Measurements from ENCODE around the gene SUPT20H. TPM values are rescaled to one million over a fixed set of nuclear protein-coding genes. Genes with fewer than 3 reads are reported as not detected.

The SUPT20H gene
- polyA plus RNA-seq, 1 donor from 2014 or later, result 89.2 TPM

- no peak overlapping the region for H2AFZ ChIP-seq (ENCODE audit: low read depth, low read length)
- no peaks in the 10 kb centered on the region for H3K79me2 ChIP-seq (replicated peaks; ENCODE audit: insufficient read depth, low read length)
- no peak overlapping the region for H3K4me2 ChIP-seq (ENCODE audit: low read length)
- no peak overlapping the region for H3K27ac ChIP-seq (ENCODE audit: low read length)
- no peaks in the 10 kb centered on the region for H3F3A ChIP-seq (ENCODE audit: insufficient read depth, low read length, poor library complexity, severe bottlenecking)
- no peaks in the 10 kb centered on the region for H4K20me1 ChIP-seq (ENCODE audit: insufficient read depth)
- H3K4me3 ChIP-seq (ENCODE audit: low read length), result no peak overlapping the region
- no peaks in the 10 kb centered on the region for H3K9me2 ChIP-seq (ENCODE audit: insufficient read depth, low read length)
- H3K36me3 ChIP-seq (ENCODE audit: insufficient read depth, low read length), result no peaks in the 10 kb centered on the region
- H3K27me3 ChIP-seq (ENCODE audit: insufficient read depth, low read depth, low read length), result no peaks in the 10 kb centered on the region
- no peak overlapping the region for H3K9ac ChIP-seq (ENCODE audit: low read length)
- H3K9me3 ChIP-seq (ENCODE audit: low read length), result no peaks in the 10 kb centered on the region
- TF ChIP-seq EP300 (conservative IDR thresholded peaks at IDR 0.05; ENCODE audit: poor library complexity, severe bottlenecking), result no peak
- no peak for TF ChIP-seq CTCF (IDR thresholded peaks at IDR 0.05; ENCODE audit: poor library complexity, severe bottlenecking)
- TF ChIP-seq POLR2AphosphoS5 (IDR thresholded peaks at IDR 0.05), result no peak
- TF ChIP-seq MXI1 (conservative IDR thresholded peaks at IDR 0.05; ENCODE audit: poor library complexity, severe bottlenecking), result no peak
- no peak for TF ChIP-seq SMC3 (conservative IDR thresholded peaks at IDR 0.05; ENCODE audit: poor library complexity)
- no peak for TF ChIP-seq TAF1 (IDR thresholded peaks at IDR 0.05; ENCODE audit: low read depth)
- no peak for TF ChIP-seq RAD21 (conservative IDR thresholded peaks at IDR 0.05)
- TF ChIP-seq EZH2 (IDR thresholded peaks at IDR 0.05; ENCODE audit: borderline replicate concordance, insufficient read depth, low read length, poor library complexity, severe bottlenecking), result no peak
- no peak for TF ChIP-seq REST (IDR thresholded peaks at IDR 0.05; ENCODE audit: borderline replicate concordance)
These were observed 93.1 kb downstream of the SUPT20H start for GRCh38 chr13:36966404-36966803.

- no peaks in the 10 kb centered on the region for H3K9me2 ChIP-seq (ENCODE audit: insufficient read depth, low read length)
- no peaks in the 10 kb centered on the region for H3K36me3 ChIP-seq (ENCODE audit: insufficient read depth, low read length)
- TF ChIP-seq POLR2AphosphoS5 (IDR thresholded peaks at IDR 0.05), result no peak
- TF ChIP-seq CTCF (IDR thresholded peaks at IDR 0.05; ENCODE audit: poor library complexity, severe bottlenecking), result no peak
- no peak for TF ChIP-seq RAD21 (conservative IDR thresholded peaks at IDR 0.05)
- no peak for TF ChIP-seq TAF1 (IDR thresholded peaks at IDR 0.05; ENCODE audit: low read depth)
- TF ChIP-seq SMC3 (conservative IDR thresholded peaks at IDR 0.05; ENCODE audit: poor library complexity), result no peak
- no peaks in the 10 kb centered on the region for H4K20me1 ChIP-seq (ENCODE audit: insufficient read depth)
- H3K9ac ChIP-seq (ENCODE audit: low read length), result no peak overlapping the region
- H2AFZ ChIP-seq (ENCODE audit: low read depth, low read length), result no peak overlapping the region
- no peaks in the 10 kb centered on the region for H3K27me3 ChIP-seq (ENCODE audit: insufficient read depth, low read depth, low read length)
- H3K9me3 ChIP-seq (ENCODE audit: low read length), result no peaks in the 10 kb centered on the region
- H3K4me2 ChIP-seq (ENCODE audit: low read length), result no peak overlapping the region
- H3F3A ChIP-seq (ENCODE audit: insufficient read depth, low read length, poor library complexity, severe bottlenecking), result no peaks in the 10 kb centered on the region
- H3K27ac ChIP-seq (ENCODE audit: low read length), result no peak overlapping the region
- H3K79me2 ChIP-seq (replicated peaks; ENCODE audit: insufficient read depth, low read length), result no peaks in the 10 kb centered on the region
- no peak overlapping the region for H3K4me3 ChIP-seq (ENCODE audit: low read length)
These were observed 93.7 kb downstream of the SUPT20H start for GRCh38 chr13:36965767-36966166.

Measured in neural cell (in vitro differentiated cells).